ENCODE results near the gene ATG101.

DNA sequence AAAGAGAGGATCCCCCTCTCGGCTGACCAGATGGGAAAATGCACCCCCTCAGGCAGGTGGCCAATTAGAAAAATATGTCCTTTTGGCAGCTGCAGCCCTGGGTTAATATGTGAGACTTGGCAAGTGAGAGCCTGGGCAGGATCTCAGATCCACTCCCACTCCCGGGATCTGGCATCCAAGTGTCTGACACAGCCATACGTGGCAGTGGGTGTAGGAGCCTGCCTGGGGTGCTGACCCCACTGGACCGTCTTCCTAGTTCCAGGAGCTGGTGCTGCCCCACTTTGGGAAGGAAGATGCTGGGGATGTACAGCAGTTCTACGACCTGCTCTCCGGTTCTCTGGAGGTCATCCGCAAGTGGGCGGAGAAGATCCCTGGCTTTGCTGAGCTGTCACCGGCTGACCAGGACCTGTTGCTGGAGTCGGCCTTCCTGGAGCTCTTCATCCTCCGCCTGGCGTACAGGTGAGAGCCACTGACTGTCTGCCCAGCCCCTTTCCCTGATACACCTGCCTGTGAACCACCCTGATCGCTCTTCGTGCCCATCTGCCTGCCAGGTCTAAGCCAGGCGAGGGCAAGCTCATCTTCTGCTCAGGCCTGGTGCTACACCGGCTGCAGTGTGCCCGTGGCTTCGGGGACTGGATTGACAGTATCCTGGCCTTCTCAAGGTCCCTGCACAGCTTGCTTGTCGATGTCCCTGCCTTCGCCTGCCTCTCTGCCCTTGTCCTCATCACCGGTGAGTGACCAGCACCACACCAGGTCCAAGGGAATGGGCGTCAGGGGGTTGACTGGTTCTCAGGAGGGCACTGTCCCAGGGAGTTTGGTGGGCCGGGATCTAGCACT lies 12.8 kb upstream of the ATG101 start:
- TF ChIP-seq, protein P1, sequence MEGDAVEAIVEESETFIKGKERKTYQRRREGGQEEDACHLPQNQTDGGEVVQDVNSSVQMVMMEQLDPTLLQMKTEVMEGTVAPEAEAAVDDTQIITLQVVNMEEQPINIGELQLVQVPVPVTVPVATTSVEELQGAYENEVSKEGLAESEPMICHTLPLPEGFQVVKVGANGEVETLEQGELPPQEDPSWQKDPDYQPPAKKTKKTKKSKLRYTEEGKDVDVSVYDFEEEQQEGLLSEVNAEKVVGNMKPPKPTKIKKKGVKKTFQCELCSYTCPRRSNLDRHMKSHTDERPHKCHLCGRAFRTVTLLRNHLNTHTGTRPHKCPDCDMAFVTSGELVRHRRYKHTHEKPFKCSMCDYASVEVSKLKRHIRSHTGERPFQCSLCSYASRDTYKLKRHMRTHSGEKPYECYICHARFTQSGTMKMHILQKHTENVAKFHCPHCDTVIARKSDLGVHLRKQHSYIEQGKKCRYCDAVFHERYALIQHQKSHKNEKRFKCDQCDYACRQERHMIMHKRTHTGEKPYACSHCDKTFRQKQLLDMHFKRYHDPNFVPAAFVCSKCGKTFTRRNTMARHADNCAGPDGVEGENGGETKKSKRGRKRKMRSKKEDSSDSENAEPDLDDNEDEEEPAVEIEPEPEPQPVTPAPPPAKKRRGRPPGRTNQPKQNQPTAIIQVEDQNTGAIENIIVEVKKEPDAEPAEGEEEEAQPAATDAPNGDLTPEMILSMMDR (conservative IDR thresholded peaks at IDR 0.05), result no peak
- TF ChIP-seq EZH2 (IDR thresholded peaks at IDR 0.05; ENCODE audit: low read depth), result no peak

Measured in PC-9 (cell line).